Mucosa of descending colon (tissue), 3 donors: ENCODE measurements around the gene EIF2D. TPM values are rescaled to one million over a fixed set of nuclear protein-coding genes. Genes with fewer than 3 reads are reported as not detected.
"Not testable (repeated sequence)": the region's sequence is repeated elsewhere in the genome, so short reads cannot be mapped to it uniquely, and the experiment has no call there.

Experiments used
- ATAC-seq: fragments of 200-7000 bp; cut with Tn5 transposase; one replicate; pipeline ENCODE4 v1.9.1; 2020; ENCODE audit warnings: mild to moderate bottlenecking, moderate library complexity
- DNase-seq, 3 donors: peaks; one replicate each; pipeline ENCODE4 v3.0.0-alpha.2; 2020
- H3K36me3 ChIP-seq: fragments of 200-600 bp; one replicate; pipeline ENCODE4 v1.8.0; 2021; ENCODE audit warnings: low read depth, mild to moderate bottlenecking
- H3K4me1 ChIP-seq: fragments of 200-600 bp; one replicate; pipeline ENCODE4 v1.8.0; 2021; ENCODE audit warnings: low read depth, mild to moderate bottlenecking
- H3K4me3 ChIP-seq: fragments of 200-600 bp; one replicate; pipeline ENCODE4 v1.8.0; 2021; ENCODE audit warnings: mild to moderate bottlenecking
- H3K9me3 ChIP-seq: fragments of 200-600 bp; one replicate; pipeline ENCODE4 v1.8.0; 2021; ENCODE audit warnings: mild to moderate bottlenecking
- CTCF ChIP-seq: fragments of 200-600 bp; IDR thresholded peaks from one replicate; pipeline ENCODE4 v1.8.0; 2022; ENCODE audit warnings: antibody characterized with exemption, mild to moderate bottlenecking
- intact Hi-C, 2 donors: fragments of 100-400 bp; cut with DNase I in 1 of 2; cut with micrococcal nuclease in 1 of 2; formaldehyde crosslinking; loops; one replicate each; pipeline versions ENCODE4 v1.11.0 to v1.11.1; 2022; cut with DNase I, micrococcal nuclease
- total RNA-seq, 3 donors: library from RNA; stranded (reverse); fragmentation: NEBNext Ultra II Directional in 2 of 3; extraction: Animal tissue kit (Norgen Biotek cat#: 25700) in 2 of 3; gene quantifications; one replicate each; pipeline versions ENCODE4 v1.2.1 to v1.2.4, GENCODE V29; 2021 to 2023
- donor health status: DM: no; HTN: no; CAD: no; lungs with moderate emphysema.
- donor health status: DM: no; HTN: no; CAD: no.
- donor health status: DM: no; HTN: yes; CAD: no.

Gene EIF2D
- total RNA-seq, 3 donors from 2014 or later: 36.8 to 47.8 (median 43.9) TPM

- Histone ChIP-seq H3K4me1 (no peaks in the 10 kb centered on the region), H3K9me3 (no peaks in the 10 kb centered on the region), H3K36me3 (no peaks in the 10 kb centered on the region), H3K4me3 (no peak overlapping the region)
- intact Hi-C loops: no loop called here
- TF ChIP-seq CTCF: no peak
- no peak for ATAC-seq
- no peak for DNase-seq
Measured at GRCh38 chr1:206643118-206643698, 30.9 kb upstream of the EIF2D start.

GRCh38 chr1:206642074-206642473 is 29.8 kb upstream of the EIF2D start:
- H3K4me1 ChIP-seq, H3K4me3 ChIP-seq, intact Hi-C loops, H3K9me3 ChIP-seq, DNase-seq, H3K36me3 ChIP-seq, ATAC-seq: not testable (repeated sequence)

GRCh38 chr1:206637605-206638004 is 25.3 kb upstream of the EIF2D start:
- DNase-seq: no peak
- intact Hi-C loops: loop anchor here (10.0 kb wide), 2 partner anchors 77 to 277 kb away; no protein-coding TSS in a partner anchor

GRCh38 chr1:206636671-206637070 is 24.4 kb upstream of the EIF2D start:
- H3K4me3 ChIP-seq: no peak overlapping the region
- TF ChIP-seq CTCF: no peak
- no peaks in the 10 kb centered on the region for H3K36me3 ChIP-seq
- no peaks in the 10 kb centered on the region for H3K9me3 ChIP-seq
- intact Hi-C loops: loop anchor here (10.0 kb wide), 2 partner anchors 78 to 278 kb away; no protein-coding TSS in a partner anchor
- ATAC-seq: no peak
- DNase-seq: no peak
- H3K4me1 ChIP-seq: peaks cover 12% of the 10 kb centered on the region

More at GRCh38 chr1:206637605-206638004, 25.3 kb upstream of the EIF2D start:
- no peaks in the 10 kb centered on the region for H3K9me3 ChIP-seq
- no peak for TF ChIP-seq CTCF
- no peaks in the 10 kb centered on the region for H3K36me3 ChIP-seq
- no peak for ATAC-seq
- H3K4me1 ChIP-seq: peaks cover 12% of the 10 kb centered on the region
- no peak overlapping the region for H3K4me3 ChIP-seq

GRCh38 chr1:206635978-206636345 is 23.7 kb upstream of the EIF2D start:
- H3K4me1 ChIP-seq: peaks cover 12% of the 10 kb centered on the region
- H3K9me3 ChIP-seq: no peaks in the 10 kb centered on the region
- no peaks in the 10 kb centered on the region for H3K36me3 ChIP-seq
- intact Hi-C loops: loop anchor here (10.0 kb wide), 2 partner anchors 79 to 279 kb away; no protein-coding TSS in a partner anchor
- no peak for TF ChIP-seq CTCF
- ATAC-seq: no peak
- H3K4me3 ChIP-seq: peak overlapping the region; percentile 48
- DNase-seq: no peak

- Histone ChIP-seq H3K9me3 (no peaks in the 10 kb centered on the region), H3K4me1 (peaks cover 12% of the 10 kb centered on the region), H3K4me3 (peak within 1 kb of the TSS; percentile 48), H3K36me3 (no peaks in the 10 kb centered on the region)
- ATAC-seq (peak; percentile 99), DNase-seq (peak; percentile 94 to 96 (median 96))
- peak; percentile 11 for TF ChIP-seq CTCF
- intact Hi-C loops: loop anchor here (10.0 kb wide), 2 partner anchors 79 to 279 kb away; no protein-coding TSS in a partner anchor
Measured at GRCh38 chr1:206635080-206635977, 23.1 kb upstream of the EIF2D start, which contains the start of gene DYRK3. Gene DYRK3, plus strand, starts transcription at chr1:206635536. Its CDS starts 168 bp downstream, at chr1:206635704.
